Measurements from ENCODE around the gene MAML3.

Gene MAML3

DNA sequence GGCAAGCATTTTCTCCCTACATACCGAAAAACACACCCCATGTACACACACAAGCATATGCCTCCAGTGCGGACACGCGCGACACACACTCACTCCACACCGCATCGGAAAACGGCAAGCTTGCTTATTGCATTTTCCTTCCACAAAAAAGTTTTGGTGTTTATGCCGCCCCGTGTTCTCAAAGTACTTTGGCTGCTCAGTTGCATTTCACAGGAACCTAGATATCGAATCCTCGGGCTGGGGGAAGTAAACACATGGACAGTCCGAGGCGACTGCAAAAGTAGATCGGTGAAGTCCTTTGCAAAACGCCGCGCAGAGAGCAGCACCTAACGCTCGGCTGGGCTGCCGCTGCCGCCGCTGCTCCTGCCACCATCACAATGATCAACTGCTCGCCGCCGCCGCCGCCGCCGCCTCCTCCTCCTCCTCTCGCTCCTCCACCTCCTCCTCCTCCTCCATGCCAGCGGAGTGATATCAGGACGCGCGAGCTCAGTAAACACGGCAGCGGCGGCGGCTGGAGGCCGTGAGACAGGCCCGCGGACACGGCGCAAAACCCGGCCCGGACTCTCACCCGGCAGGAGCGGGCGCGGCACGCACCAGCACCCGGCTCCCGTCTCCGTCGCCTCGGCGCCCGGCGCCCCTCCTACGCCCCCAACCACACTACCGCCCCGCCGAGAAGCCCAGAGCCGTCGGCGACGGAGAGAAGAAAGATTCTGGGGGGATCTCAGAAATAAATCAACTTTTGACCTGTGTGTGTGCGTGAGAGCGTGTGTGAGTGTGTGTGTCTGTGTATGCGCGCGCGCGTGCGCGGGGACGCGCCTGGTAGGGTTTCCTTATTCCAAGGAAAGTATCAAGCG, at the start of gene MAML3:
TSS of gene MAML3 (minus strand) at position 467 of the 854 bp plus-strand sequence. CDS start 857 bp downstream, outside the sequence.
- peak; percentile 85 to 98 (median 92) for DNase-seq
- intact Hi-C loops (cut with DNase I): loop anchor here (1.0 to 10.0 kb wide), 7 partner anchors 57 to 419 kb away; no protein-coding TSS in a partner anchor

DNA sequence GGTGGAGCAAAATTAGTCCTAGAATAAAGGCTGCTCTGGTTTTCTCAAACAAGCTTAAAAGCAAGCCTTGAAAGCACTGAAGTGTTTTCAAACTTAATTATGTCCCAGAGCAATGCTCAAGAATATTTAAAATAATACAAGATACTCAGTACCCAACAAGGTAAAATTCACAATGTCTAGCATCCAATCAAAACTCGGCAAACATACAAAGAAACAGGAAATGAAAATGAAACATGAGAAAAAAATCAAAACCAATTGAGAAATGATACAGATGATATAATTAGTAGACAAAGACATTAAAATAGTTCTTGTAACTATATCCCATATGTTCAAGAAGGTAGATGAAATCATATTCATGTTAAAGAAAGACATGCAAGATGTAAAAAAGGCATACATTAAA, 45.0 kb upstream of the MAML3 start:
- no peak for DNase-seq
- intact Hi-C loops (cut with DNase I): no loop called here

DNA sequence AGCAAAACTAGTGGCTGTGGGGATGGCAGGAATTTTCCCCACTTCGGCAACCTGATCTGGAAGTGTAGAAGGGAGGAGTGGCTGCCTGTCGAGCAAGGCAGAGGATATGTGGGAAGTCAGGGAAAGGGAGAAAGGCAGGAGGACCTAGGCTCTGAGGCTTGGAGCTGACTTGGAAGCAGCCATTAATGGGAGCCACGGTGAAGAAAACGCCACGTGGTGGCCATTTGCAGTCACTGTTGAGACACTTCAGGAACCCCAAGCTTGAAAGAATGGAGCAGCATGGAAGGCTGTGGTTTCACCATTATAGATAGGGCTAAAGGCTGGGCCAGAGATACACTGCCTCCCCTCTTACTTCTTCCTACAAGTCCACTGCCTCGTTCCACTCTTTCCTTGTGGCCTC, 41.8 kb upstream of the MAML3 start:
- no peak for DNase-seq
- intact Hi-C loops (cut with DNase I): no loop called here

DNA sequence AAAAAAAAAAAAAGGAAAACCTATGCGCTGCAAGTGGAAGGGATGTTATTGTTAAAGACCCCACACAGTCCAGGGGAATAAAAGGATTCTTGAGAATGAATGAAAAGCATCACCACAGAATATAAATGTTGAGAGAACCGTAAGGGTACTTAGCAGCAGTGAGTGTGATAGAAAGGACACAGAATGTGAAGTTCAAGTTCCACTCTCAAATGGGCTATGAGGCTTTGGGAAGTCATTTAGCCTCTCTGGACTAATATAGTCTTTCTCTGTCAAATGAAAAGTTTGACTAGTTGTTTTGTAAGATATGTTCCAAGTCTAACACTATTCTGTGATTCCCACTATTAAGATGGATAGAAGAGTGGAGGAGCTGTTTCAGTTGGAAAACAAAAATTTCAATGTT, 35.8 kb upstream of the MAML3 start:
- intact Hi-C loops (cut with DNase I): no loop called here
- DNase-seq: no peak

DNA sequence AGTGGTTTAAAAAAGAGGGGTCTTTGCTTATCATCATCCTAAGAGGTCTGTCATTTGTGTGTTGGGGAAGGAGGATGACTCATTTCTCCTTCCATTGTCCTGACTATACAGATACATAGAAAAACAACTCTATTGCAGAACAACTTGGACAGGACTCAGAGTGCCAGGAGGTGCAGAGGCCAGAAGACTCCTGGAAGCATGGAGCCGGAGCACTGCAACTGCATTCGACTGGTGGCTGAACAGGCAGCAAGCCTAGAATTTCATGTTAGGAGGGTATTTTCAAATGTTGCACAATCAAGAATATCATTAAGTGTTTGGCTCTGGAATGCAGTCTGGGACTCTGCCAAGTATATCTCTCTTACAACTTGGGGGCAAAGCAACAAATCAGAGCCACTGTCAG, 35.0 kb upstream of the MAML3 start:
- intact Hi-C loops (cut with DNase I): no loop called here
- no peak for DNase-seq

DNA sequence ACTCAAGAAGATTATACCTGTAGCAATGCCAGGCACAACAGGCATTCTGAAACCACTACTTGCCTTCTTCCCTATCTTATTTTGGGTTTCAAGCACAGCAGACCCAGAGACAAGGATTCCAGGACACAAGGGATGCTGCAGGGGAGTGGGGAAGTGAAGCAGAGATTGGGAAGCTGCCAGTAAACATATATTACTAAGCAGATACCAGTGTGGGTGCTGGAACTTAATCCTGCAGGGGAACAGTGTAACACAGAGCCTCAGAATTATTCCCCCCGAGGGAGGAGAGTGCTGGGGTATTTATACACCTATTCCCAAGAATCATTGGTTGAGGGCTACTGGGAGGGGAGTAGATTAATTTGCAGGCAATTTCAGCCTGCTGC, 33.3 kb upstream of the MAML3 start:
- no peak for DNase-seq
- intact Hi-C loops (cut with DNase I): no loop called here

DNA sequence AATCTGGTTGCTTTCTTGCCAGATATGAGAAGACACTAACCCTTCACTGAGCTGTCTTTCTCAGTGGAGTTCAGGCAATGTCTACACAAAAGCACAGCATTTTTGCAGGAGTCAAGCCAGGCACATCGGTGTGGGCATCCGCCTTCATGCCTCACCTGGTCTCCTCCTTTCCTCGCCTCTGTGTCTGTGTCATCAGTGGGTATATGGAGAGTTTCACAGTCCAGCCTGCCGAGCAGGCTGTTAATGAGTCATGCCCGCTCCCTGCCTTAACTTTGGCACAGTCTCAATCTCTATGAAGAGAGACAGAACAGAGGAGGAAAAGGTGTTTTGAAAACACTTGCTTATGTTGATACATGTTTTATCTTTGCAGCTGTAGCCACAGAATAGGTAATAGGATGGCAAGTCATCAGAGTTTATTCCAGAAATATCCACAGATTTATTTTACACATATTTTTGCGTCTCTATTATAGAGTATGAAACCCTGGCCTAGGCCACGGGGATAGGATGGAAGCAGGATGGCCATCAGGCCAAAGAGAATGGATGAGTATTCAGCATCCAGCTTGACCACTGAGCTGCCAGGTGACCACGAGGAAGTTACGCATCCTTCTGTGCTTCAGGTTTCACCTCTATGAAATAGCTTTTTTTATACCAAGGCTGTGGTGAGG, 32.8 kb upstream of the MAML3 start:
- intact Hi-C loops (cut with DNase I): no loop called here
- DNase-seq: peak in 2 of 10 donors; percentile 6 to 82

DNA sequence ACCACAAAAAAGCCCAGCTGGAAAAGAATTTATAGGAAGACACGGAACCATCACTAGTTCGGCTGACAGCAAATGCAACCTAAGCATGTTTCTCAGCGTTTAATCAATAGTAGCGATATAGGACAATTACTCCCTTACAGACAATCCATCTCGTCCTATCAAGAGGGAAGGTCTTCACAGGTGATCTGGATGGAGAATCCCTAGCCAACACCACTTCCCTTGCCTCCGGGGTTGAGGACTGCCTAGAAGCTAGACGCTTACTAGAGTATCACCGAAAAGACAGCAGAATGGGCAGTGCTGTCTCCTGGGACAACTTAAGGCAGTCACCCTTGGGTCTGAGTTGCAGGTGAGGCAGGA, 32.1 kb upstream of the MAML3 start:
- intact Hi-C loops (cut with DNase I): no loop called here
- no peak for DNase-seq

DNA sequence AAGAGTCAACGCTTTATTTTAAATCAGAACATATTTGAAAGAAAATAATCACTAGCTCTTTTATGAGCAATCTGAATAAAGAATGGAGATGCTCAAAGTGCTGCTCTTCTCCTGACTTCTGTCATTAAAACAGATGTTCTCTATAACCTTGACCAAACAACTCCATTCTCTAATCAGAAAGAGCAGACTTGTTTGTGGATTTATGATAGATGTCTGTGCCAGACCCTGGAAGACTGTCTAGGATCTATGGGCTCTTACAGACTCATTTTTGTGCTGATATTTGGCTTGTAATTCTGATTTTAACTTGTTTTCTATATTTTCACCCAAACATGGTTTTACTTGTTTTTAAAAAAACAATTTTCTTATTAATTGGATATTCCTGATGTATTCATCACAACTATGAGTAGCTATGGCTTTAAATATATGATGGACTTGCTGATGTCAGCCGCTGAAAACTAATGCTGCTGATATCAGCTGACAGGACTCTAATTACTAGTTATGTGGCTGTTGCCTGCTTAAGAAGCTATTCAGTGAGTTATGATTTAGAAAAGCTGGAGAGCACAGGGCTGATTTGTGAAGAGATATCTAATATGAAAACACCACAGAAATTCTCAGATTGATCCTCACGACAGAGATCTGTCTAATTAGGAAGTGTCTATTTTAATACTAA, 31.6 kb upstream of the MAML3 start:
- intact Hi-C loops (cut with DNase I): no loop called here
- DNase-seq: no peak

DNA sequence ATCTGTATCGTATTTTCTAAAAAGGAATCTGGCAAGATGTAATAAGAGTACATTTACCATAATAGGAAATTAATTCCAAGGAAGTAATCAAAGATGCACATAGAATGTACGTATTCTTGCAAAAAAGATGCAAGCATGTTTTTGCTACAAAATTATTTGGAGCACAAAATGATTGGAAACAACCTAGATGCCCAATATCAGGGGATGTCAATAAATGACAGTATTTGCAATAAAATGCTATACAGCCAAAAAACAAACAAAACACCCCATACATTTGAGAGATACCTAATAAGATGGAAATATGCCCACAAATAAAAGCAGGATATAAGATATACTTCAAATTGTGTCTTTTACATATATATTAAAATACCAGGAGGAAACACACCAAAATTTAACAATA, 29.3 kb upstream of the MAML3 start:
- intact Hi-C loops (cut with DNase I): no loop called here
- no peak for DNase-seq

DNA sequence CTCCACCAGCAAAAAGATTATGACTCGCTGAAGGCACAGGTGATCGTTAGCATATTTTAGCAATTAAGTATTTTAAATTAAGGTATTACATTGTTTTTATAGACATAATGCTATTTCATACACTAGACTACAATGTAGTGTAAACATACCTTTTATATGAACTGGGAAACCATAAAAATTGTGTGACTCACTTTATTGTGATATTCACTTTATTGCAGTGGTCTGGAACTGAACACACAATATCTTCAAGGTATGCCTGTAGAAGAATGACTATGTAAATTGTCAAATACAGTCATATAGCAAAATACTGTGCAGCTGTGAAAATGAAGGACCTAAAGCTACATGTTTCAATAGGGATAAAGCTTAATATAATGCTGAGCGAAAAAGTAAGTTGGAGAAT, 26.6 kb upstream of the MAML3 start:
- intact Hi-C loops (cut with DNase I): no loop called here
- no peak for DNase-seq

DNA sequence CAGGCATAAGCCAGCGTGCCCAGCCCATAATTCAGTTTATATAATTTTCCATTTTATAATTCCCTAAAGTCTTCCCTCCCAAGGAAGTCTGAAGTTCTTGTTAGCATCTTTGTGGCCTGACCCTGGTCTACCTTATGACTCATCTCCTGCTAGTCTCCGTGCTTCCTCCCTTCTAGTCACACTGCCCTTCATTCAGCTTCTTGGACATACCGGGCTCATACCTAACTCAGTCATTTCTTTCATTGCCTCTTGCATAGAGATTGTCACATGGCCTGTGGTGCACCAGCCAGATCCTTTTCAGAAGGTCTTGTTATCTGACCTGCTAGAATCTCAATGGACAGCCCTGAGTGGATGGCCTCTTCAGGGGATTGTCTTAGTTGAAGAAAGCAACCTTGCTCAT, 22.8 kb upstream of the MAML3 start:
- no peak for DNase-seq
- intact Hi-C loops (cut with DNase I): no loop called here

DNA sequence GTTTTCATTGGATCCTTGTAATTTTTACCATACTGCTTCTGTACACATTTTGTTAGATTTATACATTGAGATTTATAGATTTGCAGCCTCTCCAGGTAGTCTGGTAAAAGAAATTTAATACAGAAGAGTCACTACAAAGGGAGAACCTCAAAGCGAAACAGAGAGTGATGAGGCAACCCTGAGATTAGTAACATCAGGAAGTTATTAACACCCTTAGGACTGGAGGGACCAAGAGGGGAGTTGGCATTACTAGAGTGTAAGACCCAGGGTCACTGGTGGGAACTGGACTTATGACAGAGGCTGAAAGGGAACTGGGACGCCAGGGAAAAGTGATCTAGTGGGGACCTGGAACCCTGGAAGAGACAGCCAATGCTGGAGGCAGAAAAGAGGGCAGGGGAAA, 20.6 kb upstream of the MAML3 start:
- intact Hi-C loops (cut with DNase I): no loop called here
- DNase-seq: no peak

DNA sequence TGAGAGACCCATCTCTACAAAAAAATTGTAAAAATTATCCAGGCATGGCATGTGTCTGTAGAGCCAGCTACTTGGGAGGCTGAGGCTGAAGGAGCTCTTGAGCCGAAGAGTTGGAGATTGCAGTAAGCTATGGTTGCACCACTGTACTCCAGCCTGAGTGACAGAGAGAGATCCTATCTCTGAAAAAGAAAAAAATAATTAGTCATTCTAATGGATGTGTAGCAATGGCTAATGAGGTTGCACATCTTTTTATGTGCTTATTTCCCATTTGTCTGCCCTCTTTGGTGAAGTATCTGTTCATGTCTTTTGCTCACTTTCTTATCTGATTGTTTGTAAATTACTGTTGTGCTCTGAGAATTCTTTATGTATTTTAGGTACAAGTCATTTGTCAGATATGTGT, 19.0 kb upstream of the MAML3 start:
- no peak for DNase-seq
- intact Hi-C loops (cut with DNase I): no loop called here

DNA sequence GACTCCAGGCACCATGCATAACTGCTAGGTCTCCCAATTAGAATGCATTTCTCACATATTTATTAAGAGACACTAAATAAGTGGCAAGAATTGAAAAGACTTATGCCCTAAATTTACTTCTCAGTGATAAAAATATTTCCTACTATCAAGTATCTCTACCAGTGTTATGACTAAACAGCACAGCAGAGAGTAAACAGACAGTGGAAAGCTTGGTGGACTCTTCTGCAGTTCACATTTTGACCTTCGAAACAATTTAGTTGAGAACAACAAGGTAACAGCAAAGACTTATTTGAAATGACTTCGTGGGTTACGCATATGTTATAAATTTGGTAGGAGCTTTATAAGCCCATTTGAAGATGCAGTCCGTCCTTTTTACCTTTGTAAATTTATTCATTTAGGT, 16.3 kb upstream of the MAML3 start:
- intact Hi-C loops (cut with DNase I): no loop called here
- DNase-seq: no peak

DNA sequence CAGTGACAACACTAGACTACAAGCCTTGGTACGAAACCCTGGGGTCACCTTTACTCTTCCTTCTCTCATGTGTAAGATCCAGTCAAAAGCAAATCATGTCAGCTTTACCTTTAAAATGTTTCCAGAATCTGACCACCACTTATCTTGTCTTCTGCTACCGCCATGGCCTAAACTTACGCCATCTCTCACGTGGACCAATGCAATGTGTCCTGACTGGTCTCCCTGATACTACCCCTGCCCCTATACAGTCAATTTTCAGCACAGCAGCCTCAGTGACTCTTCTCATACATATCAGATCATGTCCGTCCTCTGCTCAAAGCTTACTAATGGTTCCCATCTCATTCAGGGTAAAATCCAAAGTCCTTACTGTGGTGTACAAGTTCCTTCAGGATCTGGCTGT, 15.0 kb upstream of the MAML3 start:
- DNase-seq: no peak
- intact Hi-C loops (cut with DNase I): no loop called here

DNA sequence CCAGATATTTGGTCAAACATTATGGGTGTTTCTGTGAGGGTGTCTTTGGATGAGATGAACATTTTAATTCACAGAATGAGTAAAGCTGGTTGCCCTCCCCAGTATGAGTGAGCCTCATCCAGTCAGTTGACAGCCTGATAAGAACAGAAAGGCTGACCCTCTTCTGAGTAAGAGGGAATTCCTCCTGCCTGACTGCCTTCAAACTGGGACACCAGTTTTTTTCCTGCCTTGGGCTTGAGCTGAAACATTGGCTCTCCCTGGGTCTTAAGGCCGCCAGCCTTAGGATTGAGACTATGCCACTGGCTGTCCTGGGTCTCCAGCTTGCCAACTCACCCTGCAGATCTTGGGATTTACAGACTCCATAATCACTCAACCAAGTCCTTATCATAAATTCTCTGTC, 14.5 kb upstream of the MAML3 start:
- DNase-seq: no peak
- intact Hi-C loops (cut with DNase I): no loop called here

DNA sequence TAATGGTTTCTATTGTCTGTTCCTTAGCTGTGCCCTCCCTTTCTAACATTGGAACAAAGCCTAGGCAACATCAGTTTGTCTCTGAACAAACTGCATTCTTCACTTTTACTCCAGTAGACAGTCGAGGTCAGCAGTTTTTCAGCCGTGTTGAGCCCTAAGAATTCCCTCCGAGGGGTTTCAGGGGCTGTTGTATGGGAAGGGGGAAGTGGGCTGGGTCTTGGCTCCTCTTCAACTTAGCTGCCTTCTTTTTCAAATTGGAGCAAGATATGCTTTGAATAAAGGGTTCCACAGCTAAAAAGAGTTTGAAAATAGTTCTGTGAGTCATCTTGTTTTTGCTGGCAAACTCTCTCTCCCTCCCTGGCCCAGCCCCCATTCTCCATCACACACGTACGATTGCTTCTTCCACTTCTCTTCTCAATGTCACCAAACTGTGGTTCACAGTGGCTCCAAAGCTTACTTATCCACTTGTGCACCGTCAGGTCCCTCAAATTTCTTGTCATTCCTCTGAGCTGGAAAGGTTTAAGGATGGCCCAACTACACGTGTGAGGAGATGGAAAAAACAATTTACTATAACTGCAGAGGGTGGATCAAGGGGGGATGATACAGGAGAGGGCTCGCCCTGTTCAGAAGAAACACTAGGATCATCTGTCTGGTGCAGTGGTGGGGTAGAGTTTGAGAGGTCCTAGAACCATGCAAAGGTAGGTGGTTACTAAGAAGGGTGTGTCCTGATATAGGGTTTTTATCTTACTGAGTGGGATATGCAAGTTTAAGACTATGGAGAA, 9.2 kb upstream of the MAML3 start:
- intact Hi-C loops (cut with DNase I): no loop called here
- no peak for DNase-seq

DNA sequence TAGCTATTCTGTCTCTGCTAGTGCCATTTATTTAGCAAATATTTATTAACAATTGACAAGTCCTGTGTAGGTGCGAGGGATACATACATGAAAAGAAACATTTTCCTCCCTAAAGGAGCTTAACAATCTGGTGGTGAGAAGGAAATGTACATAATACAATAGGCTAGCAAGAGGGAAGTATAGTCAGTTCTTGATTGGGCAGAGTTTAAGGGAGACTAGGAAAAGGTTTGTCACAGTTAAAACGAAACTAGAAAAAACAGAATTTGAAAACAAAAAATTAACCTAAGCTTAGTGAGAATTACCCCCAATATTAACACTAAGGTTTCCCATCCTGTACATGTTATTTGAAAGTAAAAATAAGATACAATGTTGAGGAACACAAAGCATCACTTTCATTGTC, 8.6 kb upstream of the MAML3 start:
- intact Hi-C loops (cut with DNase I): no loop called here
- no peak for DNase-seq

DNA sequence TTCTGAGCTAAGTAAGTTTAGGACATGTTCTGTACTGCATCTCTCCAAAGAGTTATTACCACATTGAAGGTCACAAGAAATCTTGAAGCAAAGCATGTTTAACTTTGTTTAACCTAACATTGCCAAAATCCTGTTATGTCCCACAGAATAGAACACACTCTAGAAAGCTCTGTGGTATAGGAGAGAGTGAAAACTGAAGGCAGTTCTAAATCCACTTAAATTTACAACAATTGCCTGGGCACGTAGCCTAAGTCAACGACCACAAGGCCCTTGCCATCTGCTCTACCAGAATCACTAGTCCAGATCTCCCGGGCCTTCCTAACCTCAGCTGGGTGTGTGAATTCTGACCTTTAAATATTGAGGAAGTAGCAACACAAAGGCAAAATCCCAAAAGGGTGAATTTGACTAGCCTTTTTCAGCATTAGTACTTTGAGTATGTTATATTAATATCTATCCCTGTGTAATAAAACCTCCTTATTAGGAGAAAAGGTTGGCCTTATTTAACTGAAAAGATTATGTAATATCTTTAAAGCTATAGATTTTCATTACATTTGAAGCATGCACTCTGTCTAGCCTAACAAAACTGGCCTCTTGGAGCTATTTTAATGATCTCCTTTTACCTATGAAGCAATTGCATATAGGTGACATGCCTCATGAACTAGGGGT, 4.5 kb upstream of the MAML3 start:
- DNase-seq: no peak
- intact Hi-C loops (cut with DNase I): loop anchor here (10.0 kb wide), 1 partner anchor 264 kb away; no protein-coding TSS in a partner anchor

All from posterior cingulate gyrus (tissue), 11 donors.